Body of pancreas (tissue), 4 donors: ENCODE data around the gene GRID2. TPM values are rescaled to one million over a fixed set of nuclear protein-coding genes. Genes with fewer than 3 reads are reported as not detected.
A peak's percentile ranks its signal among the peaks of the same experiment; 100 is the strongest.

Experiments used
- ATAC-seq: fragments of 150-250 bp; one replicate; pipeline ENCODE4 v1.9.1; 2016
- DNase-seq, 4 donors: peaks; one replicate each; pipeline ENCODE4 v3.0.0-alpha.2; 2019
- H3K27ac ChIP-seq, 4 donors: fragments of 200-600 bp; sonication (generic); 1 replicate in 3 of 4; 2 replicates in 1 of 4; pipeline versions ENCODE4 v1.5.1 to v1.6.1; 2016 to 2019; ENCODE audit warnings: mild to moderate bottlenecking in 1 of 4, mixed read lengths in 1 of 4, moderate library complexity in 1 of 4
- H3K27me3 ChIP-seq, 2 donors: fragments of 200-600 bp; sonication (generic); one replicate each; pipeline ENCODE4 v1.6.0; 2016; ENCODE audit warnings: mild to moderate bottlenecking in 1 of 2
- H3K36me3 ChIP-seq, 2 donors: fragments of 200-600 bp; sonication (generic); replicated peaks in 1 of 2; 2 replicates each; pipeline ENCODE4 v1.5.1; 2016; ENCODE audit warnings: low read depth in 2 of 2; ENCODE audit not compliant: insufficient read depth in 1 of 2
- H3K4me1 ChIP-seq: fragments of 200-600 bp; sonication (generic); one replicate; pipeline ENCODE4 v1.6.0; 2016
- H3K4me3 ChIP-seq, 2 donors: fragments of 200-600 bp; sonication (generic); 1 replicate in 1 of 2; 2 replicates in 1 of 2; pipeline ENCODE4 v1.5.1; 2016 to 2019
- H3K9me3 ChIP-seq, 3 donors: fragments of 200-600 bp; sonication (generic); 1 replicate in 2 of 3; 2 replicates in 1 of 3; pipeline ENCODE4 v1.5.1; 2016
- CTCF ChIP-seq, 7 experiments: fragments of 450-650 bp in 4 of 7; fragments of 200-600 bp in 3 of 7; sonication (generic) in 3 of 7; IDR thresholded peaks; one replicate each; pipeline ENCODE4 v1.5.1; 2016 to 2019; ENCODE audit warnings: antibody characterized with exemption in 7 of 7
- POLR2A ChIP-seq, 3 donors: fragments of 450-650 bp; IDR thresholded peaks; one replicate each; pipeline ENCODE4 v1.6.1; 2016; ENCODE audit warnings: antibody characterized with exemption in 3 of 3, mild to moderate bottlenecking in 2 of 3
- WGBS, 2 donors: methylation state at CpG; one replicate each; pipeline ENCODE4 v1.1.5; 2017; 5-methylcytosine and 5-hydroxymethylcytosine counted together
- intact Hi-C: fragments of 100-400 bp; cut with DNase I; formaldehyde crosslinking; loops from one replicate; pipeline ENCODE4 v1.15.1; 2023
- total RNA-seq, 2 donors: library from RNA; depleted of rRNA; stranded (reverse); fragments of >200 nt; gene quantifications; one replicate each; pipeline ENCODE4 v1.1.0, GENCODE V29; 2016

Gene GRID2
- total RNA-seq, 2 donors from 2014 or later, result not detected

- Histone ChIP-seq H3K27ac (no peak overlapping the region), H3K4me3 (no peak overlapping the region), H3K4me1 (peaks cover 4% of the 10 kb centered on the region), H3K27me3 (no peaks in the 10 kb centered on the region), H3K36me3 (no peaks in the 10 kb centered on the region), H3K9me3 (no peaks in the 10 kb centered on the region)
- DNase-seq (peak; percentile 18 to 55 (median 50)), ATAC-seq (peak; percentile 67)
- TF ChIP-seq CTCF (IDR thresholded peaks at IDR 0.05) (no peak), POLR2A (IDR thresholded peaks at IDR 0.05) (no peak)
- WGBS, 2 donors, result 0 to 9% methylated on average over 1 of the region's 1 CpG
- intact Hi-C loops, result no loop called here
Measured at GRCh38 chr4:92334716-92335350, 31.1 kb downstream of the GRID2 start.

GRCh38 chr4:92339676-92340075 is 35.9 kb downstream of the GRID2 start:
- no peak for TF ChIP-seq CTCF (IDR thresholded peaks at IDR 0.05)
- TF ChIP-seq POLR2A (IDR thresholded peaks at IDR 0.05), result no peak
- intact Hi-C loops, result no loop called here
- Histone ChIP-seq H3K27ac (no peak overlapping the region), H3K4me1 (peaks cover 4% of the 10 kb centered on the region), H3K4me3 (no peak overlapping the region), H3K27me3 (no peaks in the 10 kb centered on the region), H3K9me3 (no peaks in the 10 kb centered on the region), H3K36me3 (no peaks in the 10 kb centered on the region)
- DNase-seq (no peak), ATAC-seq (no peak)
- WGBS, 2 donors, result 67 to 78% methylated on average over 4 of the region's 4 CpGs

GRCh38 chr4:92344216-92344615 is 40.5 kb downstream of the GRID2 start:
- Histone ChIP-seq H3K9me3 (no peaks in the 10 kb centered on the region), H3K27me3 (no peaks in the 10 kb centered on the region), H3K36me3 (no peaks in the 10 kb centered on the region), H3K27ac (no peak overlapping the region), H3K4me1 (no peaks in the 10 kb centered on the region), H3K4me3 (no peak overlapping the region)
- DNase-seq (no peak), ATAC-seq (no peak)
- WGBS, 2 donors, result 85 to 86% methylated on average over 3 of the region's 3 CpGs
- intact Hi-C loops, result no loop called here
- no peak for TF ChIP-seq CTCF (IDR thresholded peaks at IDR 0.05)
- TF ChIP-seq POLR2A (IDR thresholded peaks at IDR 0.05), result no peak

- Histone ChIP-seq H3K4me3 (no peak overlapping the region), H3K27me3 (no peaks in the 10 kb centered on the region), H3K9me3 (no peaks in the 10 kb centered on the region), H3K4me1 (no peaks in the 10 kb centered on the region), H3K36me3 (no peaks in the 10 kb centered on the region), H3K27ac (no peak overlapping the region)
- intact Hi-C loops, result no loop called here
- DNase-seq, result no peak
- WGBS, 2 donors, result 83 to 88% methylated on average over 3 of the region's 3 CpGs
- no peak for ATAC-seq
- TF ChIP-seq CTCF (IDR thresholded peaks at IDR 0.05) (no peak), POLR2A (IDR thresholded peaks at IDR 0.05) (no peak)
Measured at GRCh38 chr4:92346289-92346688, 42.5 kb downstream of the GRID2 start.

DNA sequence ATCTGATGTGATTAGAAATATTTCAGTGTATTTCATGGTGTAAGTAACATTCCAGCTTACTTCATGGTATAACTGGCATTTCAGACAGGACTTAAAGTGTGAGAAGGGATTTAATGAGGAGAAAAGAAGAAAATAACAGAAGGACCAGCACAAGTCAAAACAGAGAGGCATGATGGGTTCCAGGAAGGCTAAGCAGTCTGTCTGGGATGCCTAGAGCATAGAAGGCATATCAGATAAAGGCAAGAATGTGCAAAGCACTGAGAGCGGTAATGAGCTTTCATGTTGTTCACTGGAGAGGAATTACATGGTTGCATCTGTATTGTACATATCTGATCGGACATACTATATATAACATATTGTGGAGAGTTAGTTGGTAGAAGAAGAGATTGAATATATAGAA is 54.2 kb downstream of the GRID2 start:
- Histone ChIP-seq H3K36me3 (no peaks in the 10 kb centered on the region), H3K4me3 (no peak overlapping the region), H3K9me3 (no peaks in the 10 kb centered on the region), H3K27me3 (no peaks in the 10 kb centered on the region), H3K4me1 (no peaks in the 10 kb centered on the region), H3K27ac (no peak overlapping the region)
- WGBS, 2 donors, result 89% methylated on average over 2 of the region's 2 CpGs
- no peak for DNase-seq
- intact Hi-C loops, result no loop called here
- TF ChIP-seq CTCF (IDR thresholded peaks at IDR 0.05) (no peak), POLR2A (IDR thresholded peaks at IDR 0.05) (no peak)
- ATAC-seq, result no peak
